Measurements from ENCODE around the gene SNRPF. TPM values are rescaled to one million over a fixed set of nuclear protein-coding genes. Genes with fewer than 3 reads are reported as not detected.

Gene SNRPF
- total and polyA plus RNA-seq, 2 of the 8 experiments (the other 6 are each of a cell fraction or from before 2014, with no cell fraction given): 58.5 to 79.7 TPM

DNA sequence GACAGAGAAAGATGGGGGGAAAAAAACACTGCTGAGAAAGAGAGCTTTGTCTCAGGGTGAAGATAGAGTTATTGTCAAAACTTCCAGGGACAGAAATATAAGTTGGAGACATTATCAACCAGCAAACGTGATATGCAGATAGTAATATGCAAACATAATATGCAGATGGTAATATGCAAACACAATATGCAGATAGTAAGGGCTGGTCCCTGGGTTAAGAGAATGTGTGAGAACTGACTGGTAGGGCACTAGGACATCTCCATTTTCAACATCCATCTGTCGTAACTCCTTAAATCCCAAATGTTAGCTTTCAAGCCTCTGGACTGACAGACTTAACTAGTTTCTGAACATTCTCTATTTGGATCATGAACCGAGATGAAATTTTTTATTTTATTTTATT, 32.2 kb downstream of the SNRPF start:
- H3K4me3 ChIP-seq (ENCODE audit: extremely low read depth in 1 of 4, insufficient read depth in 2 of 4, low read depth in 3 of 4, low read length in 4 of 4): no peak overlapping the region
- H2BK20ac ChIP-seq (ENCODE audit: low read length): no peak overlapping the region
- H2AFZ ChIP-seq (ENCODE audit: low read length): no peak overlapping the region
- H4K91ac ChIP-seq (replicated peaks; ENCODE audit: insufficient read length, low read length): no peak overlapping the region
- DNase-seq (ENCODE audit: low read depth in 1 of 2, low spot score in 2 of 2) (no peak), FAIRE-seq (no peak)
- no peaks in the 10 kb centered on the region; a peak in 1 of 7 replicates for H3K27me3 ChIP-seq (replicated peaks in 1 of 4; ENCODE audit: control insufficient read depth in 3 of 4, extremely low read depth in 1 of 4, insufficient read depth in 3 of 4, low read length in 3 of 4)
- no peak overlapping the region for H4K5ac ChIP-seq (ENCODE audit: insufficient read length, low read depth, low read length)
- H4K8ac ChIP-seq (ENCODE audit: extremely low read depth, insufficient read depth, low read length): no peak overlapping the region
- no peaks in the 10 kb centered on the region for H3K4me1 ChIP-seq (replicated peaks in 1 of 4; ENCODE audit: control insufficient read depth in 3 of 4, insufficient read depth in 4 of 4, low read length in 3 of 4)
- H3K4me2 ChIP-seq (ENCODE audit: insufficient read depth in 1 of 2, low read depth in 2 of 2, low read length in 2 of 2): no peak overlapping the region
- no peak overlapping the region for H2BK12ac ChIP-seq (ENCODE audit: low read depth, low read length)
- ChIA-PET CTCF (ENCODE audit: partially characterized antibody) (interaction anchor here (0.7 to 1.6 kb wide), 4 partner anchors 20 to 532 kb away, joined by 3 to 4 read pairs (median 3); no protein-coding TSS in a partner anchor), POLR2A (ENCODE audit: partially characterized antibody) (interaction anchor here (1.4 kb wide), 1 partner anchor 21 kb away, joined by 3 read pairs; no protein-coding TSS in a partner anchor)
- no peak overlapping the region for H2BK5ac ChIP-seq (ENCODE audit: low read depth, low read length)
- H2BK15ac ChIP-seq (ENCODE audit: low read length): no peak overlapping the region
- no peak overlapping the region for H3K18ac ChIP-seq (ENCODE audit: extremely low read depth, low read length)
- no peak overlapping the region for H3K14ac ChIP-seq (ENCODE audit: insufficient read length)
- no peak overlapping the region for H3K23ac ChIP-seq (ENCODE audit: insufficient read length)
- no peak overlapping the region for H3K56ac ChIP-seq (replicated peaks; ENCODE audit: insufficient read length, low read depth, low read length)
- no peaks in the 10 kb centered on the region for H3K36me3 ChIP-seq (ENCODE audit: control insufficient read depth in 2 of 4, insufficient read depth in 4 of 4, low read length in 3 of 4)
- H2BK120ac ChIP-seq (replicated peaks; ENCODE audit: low read depth, low read length): no peak overlapping the region
- H3K23me2 ChIP-seq (ENCODE audit: low read depth, low read length): no peaks in the 10 kb centered on the region
- no peaks in the 10 kb centered on the region for H4K20me1 ChIP-seq (replicated peaks in 1 of 2; ENCODE audit: control insufficient read depth in 1 of 2, insufficient read depth in 2 of 2, low read length in 2 of 2)
- H3K9me3 ChIP-seq (ENCODE audit: insufficient read depth in 2 of 2, low read depth in 1 of 2, low read length in 1 of 2): no peaks in the 10 kb centered on the region
- no peak overlapping the region for H3K9ac ChIP-seq (replicated peaks in 1 of 4; ENCODE audit: extremely low read depth in 1 of 4, low read depth in 3 of 4, low read length in 3 of 4)
- H2AK5ac ChIP-seq (ENCODE audit: low read depth, low read length): no peak overlapping the region
- no peak overlapping the region for H3K27ac ChIP-seq (ENCODE audit: low read depth, low read length)
- no peaks in the 10 kb centered on the region for H3K79me2 ChIP-seq (ENCODE audit: control insufficient read depth in 1 of 2, insufficient read depth in 2 of 2, low read length in 2 of 2)
- no peaks in the 10 kb centered on the region for H3K79me1 ChIP-seq (ENCODE audit: low read depth, low read length)
- WGBS, 2 experiments (ENCODE audit: extremely low coverage in 1 of 2, insufficient coverage in 1 of 2, insufficient read length in 1 of 2, insufficient replicate concordance in 2 of 2, low coverage in 1 of 2, low lambda C conversion rate in 2 of 2, missing lambda C conversion rate in 1 of 2): 92% methylated on average over 3 of the region's 3 CpGs; no CpG with 5 or more reads in 1 of the 2 experiments
- H3K4ac ChIP-seq (replicated peaks; ENCODE audit: insufficient read length, low read depth, low read length): no peak overlapping the region
- TF ChIP-seq MAFK (IDR thresholded peaks at IDR 0.05; ENCODE audit: low read depth, low read length): no peak
- TF ChIP-seq POLR2AphosphoS5 (IDR thresholded peaks at IDR 0.05; ENCODE audit: low read depth, low read length): no peak
- no peak for TF ChIP-seq ZNF274 (IDR thresholded peaks at IDR 0.05; ENCODE audit: borderline replicate concordance, extremely low read depth, low read length)
- TF ChIP-seq, protein P1, sequence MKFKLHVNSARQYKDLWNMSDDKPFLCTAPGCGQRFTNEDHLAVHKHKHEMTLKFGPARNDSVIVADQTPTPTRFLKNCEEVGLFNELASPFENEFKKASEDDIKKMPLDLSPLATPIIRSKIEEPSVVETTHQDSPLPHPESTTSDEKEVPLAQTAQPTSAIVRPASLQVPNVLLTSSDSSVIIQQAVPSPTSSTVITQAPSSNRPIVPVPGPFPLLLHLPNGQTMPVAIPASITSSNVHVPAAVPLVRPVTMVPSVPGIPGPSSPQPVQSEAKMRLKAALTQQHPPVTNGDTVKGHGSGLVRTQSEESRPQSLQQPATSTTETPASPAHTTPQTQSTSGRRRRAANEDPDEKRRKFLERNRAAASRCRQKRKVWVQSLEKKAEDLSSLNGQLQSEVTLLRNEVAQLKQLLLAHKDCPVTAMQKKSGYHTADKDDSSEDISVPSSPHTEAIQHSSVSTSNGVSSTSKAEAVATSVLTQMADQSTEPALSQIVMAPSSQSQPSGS (IDR thresholded peaks at IDR 0.05; ENCODE audit: low read length): no peak
